GM12892 (cell line): ENCODE measurements around the gene DENND4B.
A peak's percentile ranks its signal among the peaks of the same experiment; 100 is the strongest.

Experiments used
- DNase-seq: peaks from one replicate; pipeline ENCODE4 v3.0.0; 2011; ENCODE audit not compliant: insufficient read length
- FAIRE-seq: peaks from 2 replicates; lab custom pipeline; 2011; peaks lifted over from hg19 to GRCh38; lab: Jason Lieb, UNC
- POLR2A ChIP-seq: IDR thresholded peaks from 2 replicates; pipeline ENCODE4 v1.6.1; 2011; ENCODE audit warnings: low read depth, low read length, control low read depth
- POLR2AphosphoS5 ChIP-seq: IDR thresholded peaks from 2 replicates; pipeline ENCODE4 v1.6.1; 2011; ENCODE audit warnings: low read depth, low read length, control low read depth
- TAF1 ChIP-seq: IDR thresholded peaks from 2 replicates; pipeline ENCODE4 v1.6.1; 2011; ENCODE audit warnings: low read depth, mild to moderate bottlenecking, control low read depth, low read length, borderline replicate concordance

DENND4B gene

GRCh38 chr1:153957744-153958110 lies 11.2 kb upstream of the DENND4B start:
- DNase-seq: no peak
- peak; percentile 89 for FAIRE-seq
- TF ChIP-seq POLR2A (no peak; the same call in 1 of the 2 replicates), POLR2AphosphoS5 (peak; percentile 73), TAF1 (peak; percentile 57; the same call in 1 of the 2 replicates)

- TF ChIP-seq POLR2AphosphoS5: no peak
- no peak for TF ChIP-seq TAF1
- TF ChIP-seq POLR2A: no peak
- DNase-seq (no peak), FAIRE-seq (no peak)
These were observed 10.6 kb upstream of the DENND4B start for GRCh38 chr1:153956997-153957715.

- TF ChIP-seq POLR2A (no peak), TAF1 (no peak), POLR2AphosphoS5 (no peak)
- DNase-seq (no peak), FAIRE-seq (no peak)
These were observed 8.3 kb upstream of the DENND4B start for GRCh38 chr1:153954826-153955225.

GRCh38 chr1:153953859-153954365 lies 7.4 kb upstream of the DENND4B start:
- no peak for FAIRE-seq
- TF ChIP-seq POLR2AphosphoS5: no peak
- TF ChIP-seq POLR2A: no peak
- TF ChIP-seq TAF1: no peak
- DNase-seq: no peak

- no peak for TF ChIP-seq POLR2AphosphoS5
- TF ChIP-seq POLR2A: no peak
- no peak for TF ChIP-seq TAF1
- no peak for DNase-seq
- FAIRE-seq: no peak
These were observed 5.3 kb upstream of the DENND4B start for GRCh38 chr1:153951801-153952200.

GRCh38 chr1:153951183-153951582 lies 4.7 kb upstream of the DENND4B start:
- FAIRE-seq: no peak
- no peak for TF ChIP-seq POLR2AphosphoS5
- TF ChIP-seq TAF1: no peak
- no peak for TF ChIP-seq POLR2A
- no peak for DNase-seq

- DNase-seq: peak; percentile 95
- FAIRE-seq: peak; percentile 98
- TF ChIP-seq POLR2A (peak; percentile 71; the same call in 1 of the 2 replicates), TAF1 (no peak), POLR2AphosphoS5 (peak; percentile 85)
These were observed 510 bp downstream of the DENND4B start for GRCh38 chr1:153945795-153946621.

- DNase-seq: peak; percentile 76
- TF ChIP-seq TAF1 (no peak), POLR2A (peak; percentile 58)
- FAIRE-seq: no peak
These were observed 1.3 kb downstream of the DENND4B start for GRCh38 chr1:153945131-153945794.

GRCh38 chr1:153944827-153945117 lies 1.7 kb downstream of the DENND4B start:
- no peak for FAIRE-seq
- TF ChIP-seq TAF1 (no peak), POLR2AphosphoS5 (no peak), POLR2A (no peak)
- no peak for DNase-seq

GRCh38 chr1:153944005-153944826 lies 2.3 kb downstream of the DENND4B start:
- no peak for DNase-seq
- TF ChIP-seq TAF1 (no peak), POLR2AphosphoS5 (no peak), POLR2A (no peak)
- FAIRE-seq: peak; percentile 85
